Brain microvascular endothelial cell (primary cell): ENCODE results near the gene MACROD2.

Source experiments
- DNase-seq: peaks from one replicate; pipeline ENCODE4 v3.0.0-alpha.2; 2020
- H3K27ac ChIP-seq: fragments of 250-450 bp; sonication (Bioruptor Pico); 2 replicates; pipeline ENCODE4 v1.5.1; 2020; ENCODE audit warnings: mild to moderate bottlenecking, moderate library complexity
- H3K27me3 ChIP-seq: fragments of 250-450 bp; sonication (Bioruptor Pico); replicated peaks from 2 replicates; pipeline ENCODE4 v1.5.1; 2020; ENCODE audit warnings: mild to moderate bottlenecking
- H3K36me3 ChIP-seq: fragments of 250-450 bp; sonication (Bioruptor Pico); replicated peaks from 2 replicates; pipeline ENCODE4 v1.5.1; 2020; ENCODE audit warnings: mild to moderate bottlenecking
- H3K4me3 ChIP-seq: 2 replicates; pipeline ENCODE4 v1.5.1; 2011; ENCODE audit warnings: low read depth, mild to moderate bottlenecking, control low read depth, low read length, moderate library complexity
- CTCF ChIP-seq: IDR thresholded peaks from 2 replicates; pipeline ENCODE4 v1.5.1; 2011; ENCODE audit warnings: low read depth, mild to moderate bottlenecking, moderate library complexity, low read length, control low read depth, inconsistent platforms; ENCODE audit errors: missing control alignments
- in situ Hi-C: cut with HindIII; loops from 2 replicates; pipeline ENCODE4 v1.10.0; 2017; ENCODE audit warnings: low sequenced_read_pairs, low pct_ligation_motif_present

Gene MACROD2

GRCh38 chr20:14637441-14637840, 642.1 kb downstream of the MACROD2 start:
- DNase-seq, result no peak
- Histone ChIP-seq H3K27me3 (no peaks in the 10 kb centered on the region), H3K4me3 (no peak overlapping the region), H3K36me3 (no peaks in the 10 kb centered on the region), H3K27ac (no peak overlapping the region)
- TF ChIP-seq CTCF, result no peak
- in situ Hi-C loops, result no loop called here

GRCh38 chr20:14643146-14643545, 647.8 kb downstream of the MACROD2 start:
- Histone ChIP-seq H3K4me3 (no peak overlapping the region), H3K27ac (no peak overlapping the region), H3K27me3 (no peaks in the 10 kb centered on the region), H3K36me3 (no peaks in the 10 kb centered on the region)
- no peak for TF ChIP-seq CTCF
- in situ Hi-C loops, result no loop called here
- DNase-seq, result no peak

- TF ChIP-seq CTCF, result no peak
- in situ Hi-C loops, result no loop called here
Observed at GRCh38 chr20:14643556-14643955, 648.2 kb downstream of the MACROD2 start.

GRCh38 chr20:14644306-14645097, 649.2 kb downstream of the MACROD2 start:
- no peak for DNase-seq
- Histone ChIP-seq H3K27ac (no peak overlapping the region), H3K36me3 (no peaks in the 10 kb centered on the region), H3K27me3 (no peaks in the 10 kb centered on the region), H3K4me3 (no peak overlapping the region)
- TF ChIP-seq CTCF, result no peak
- in situ Hi-C loops, result no loop called here

More at GRCh38 chr20:14643556-14643955, 648.2 kb downstream of the MACROD2 start:
- no peak for DNase-seq
- H3K36me3 ChIP-seq, result no peaks in the 10 kb centered on the region
- no peak overlapping the region for H3K4me3 ChIP-seq
- no peak overlapping the region for H3K27ac ChIP-seq
- no peaks in the 10 kb centered on the region for H3K27me3 ChIP-seq

- DNase-seq, result no peak
- in situ Hi-C loops, result no loop called here
- H3K27ac ChIP-seq, result no peak overlapping the region
- H3K4me3 ChIP-seq, result no peak overlapping the region
- no peak for TF ChIP-seq CTCF
- H3K27me3 ChIP-seq, result no peaks in the 10 kb centered on the region
- no peaks in the 10 kb centered on the region for H3K36me3 ChIP-seq
Observed at GRCh38 chr20:14647016-14647415, 651.7 kb downstream of the MACROD2 start.

- H3K27ac ChIP-seq, result no peak overlapping the region
- H3K36me3 ChIP-seq, result no peaks in the 10 kb centered on the region
- no peak for TF ChIP-seq CTCF
- H3K4me3 ChIP-seq, result no peak overlapping the region
- in situ Hi-C loops, result no loop called here
- H3K27me3 ChIP-seq, result no peaks in the 10 kb centered on the region
- no peak for DNase-seq
Observed at GRCh38 chr20:14649662-14650061, 654.3 kb downstream of the MACROD2 start.
